Coronary artery (tissue), 2 donors: ENCODE results near the gene TPM2.

ENCODE experiments used
- DNase-seq: peaks from one replicate; pipeline ENCODE4 v3.0.0-alpha.2; 2017; ENCODE audit warnings: low spot score
- H3K27ac ChIP-seq, 2 donors: fragments of 200-600 bp; sonication (generic); one replicate each; pipeline ENCODE4 v1.5.1; 2016 to 2019
- H3K4me3 ChIP-seq: fragments of 200-600 bp; sonication (generic); 2 replicates; pipeline ENCODE4 v1.5.1; 2016; ENCODE audit warnings: mild to moderate bottlenecking, moderate library complexity
- CTCF ChIP-seq: fragments of 200-600 bp; sonication (generic); IDR thresholded peaks from one replicate; pipeline ENCODE4 v1.5.1; 2019; ENCODE audit warnings: antibody characterized with exemption

The TPM2 gene

GRCh38 chr9:35661756-35662350 lies 27.9 kb downstream of the TPM2 start:
- no peak for TF ChIP-seq CTCF
- no peak for DNase-seq
- Histone ChIP-seq H3K4me3 (no peak overlapping the region), H3K27ac (peak overlapping the region; percentile 99)

- peak overlapping the region; percentile 95 for H3K4me3 ChIP-seq
- DNase-seq: no peak
- H3K27ac ChIP-seq: peak overlapping the region; percentile 99
- TF ChIP-seq CTCF: no peak
These were observed 28.7 kb downstream of the TPM2 start for GRCh38 chr9:35660966-35661415.

- peak overlapping the region; percentile 95 for H3K4me3 ChIP-seq
- no peak for DNase-seq
- no peak for TF ChIP-seq CTCF
- H3K27ac ChIP-seq: peak overlapping the region; percentile 99
These were observed 30.4 kb downstream of the TPM2 start for GRCh38 chr9:35659340-35659739.

GRCh38 chr9:35658968-35659220 lies 30.8 kb downstream of the TPM2 start:
- TF ChIP-seq CTCF: no peak
- peak overlapping the region; percentile 99 for H3K27ac ChIP-seq
- DNase-seq: no peak
- H3K4me3 ChIP-seq: peak overlapping the region; percentile 95

- no peak for DNase-seq
- Histone ChIP-seq H3K4me3 (peak within 1 kb of the TSS; percentile 95), H3K27ac (peak within 1 kb of the TSS; percentile 99)
- peak; percentile 23 for TF ChIP-seq CTCF
These were observed 31.4 kb downstream of the TPM2 start, which contains the start of gene CCDC107 for GRCh38 chr9:35658137-35658967. Gene CCDC107 (plus strand): TSS chr9:35658292. CDS start chr9:35658380, 88 bp downstream.

GRCh38 chr9:35657546-35658136 lies 32.1 kb downstream of the TPM2 start, which contains the start of gene RMRP:
Gene RMRP (minus strand): TSS chr9:35658019.
- Histone ChIP-seq H3K4me3 (peak within 1 kb of the TSS; percentile 95), H3K27ac (peak within 1 kb of the TSS; percentile 99)
- DNase-seq: peak; percentile 99
- TF ChIP-seq CTCF: no peak
